HL-60 (cell line): ENCODE measurements around the gene DNAH6.

Experiments used
- DNase-seq, 2 experiments: peaks; one replicate each; pipeline ENCODE4 v3.0.0-alpha.2; 2010 to 2020; ENCODE audit warnings: low read depth in 1 of 2, low spot score in 1 of 2
- H3K27ac ChIP-seq: fragments of 250-450 bp; sonication (Bioruptor Pico); replicated peaks from 2 replicates; pipeline ENCODE4 v1.5.1; 2020; ENCODE audit warnings: mild to moderate bottlenecking, moderate library complexity
- H3K27me3 ChIP-seq: fragments of 250-450 bp; sonication (Bioruptor Pico); 2 replicates; pipeline ENCODE4 v1.5.1; 2021; ENCODE audit warnings: mild to moderate bottlenecking, moderate library complexity; ENCODE audit not compliant: insufficient read depth, poor library complexity, severe bottlenecking
- H3K4me3 ChIP-seq: replicated peaks from 2 replicates; pipeline ENCODE4 v1.5.1; 2011; ENCODE audit warnings: mild to moderate bottlenecking, control low read depth, low read length; ENCODE audit not compliant: insufficient read depth
- CTCF ChIP-seq: IDR thresholded peaks from one replicate; pipeline ENCODE4 v1.5.1; 2011; ENCODE audit warnings: low read length, control low read depth, inconsistent platforms; ENCODE audit not compliant: insufficient read depth
- GABPA ChIP-seq: IDR thresholded peaks from 2 replicates; pipeline ENCODE4 v1.6.1; 2012; ENCODE audit warnings: low read depth
- POLR2AphosphoS5 ChIP-seq: IDR thresholded peaks from 2 replicates; pipeline ENCODE4 v1.6.1; 2012; ENCODE audit warnings: low read depth
- REST ChIP-seq: IDR thresholded peaks from 2 replicates; pipeline ENCODE4 v1.6.1; 2012; ENCODE audit warnings: low read depth; ENCODE audit not compliant: insufficient replicate concordance
- SPI1 ChIP-seq: IDR thresholded peaks from 2 replicates; pipeline ENCODE4 v1.6.1; 2012; ENCODE audit warnings: low read depth, mild to moderate bottlenecking, borderline replicate concordance

DNAH6 gene

GRCh38 chr2:84851876-84852275, 335.6 kb downstream of the DNAH6 start:
- no peak for DNase-seq
- Histone ChIP-seq H3K27me3 (no peaks in the 10 kb centered on the region), H3K4me3 (no peak overlapping the region), H3K27ac (no peak overlapping the region)
- TF ChIP-seq REST (no peak), POLR2AphosphoS5 (no peak), SPI1 (no peak), GABPA (no peak), CTCF (no peak)

GRCh38 chr2:84854850-84855249, 338.6 kb downstream of the DNAH6 start:
- Histone ChIP-seq H3K27ac (no peak overlapping the region), H3K4me3 (no peak overlapping the region), H3K27me3 (no peaks in the 10 kb centered on the region)
- no peak for TF ChIP-seq CTCF
- TF ChIP-seq POLR2AphosphoS5: no peak
- no peak for TF ChIP-seq REST
- TF ChIP-seq GABPA: no peak
- TF ChIP-seq SPI1: no peak
- DNase-seq: no peak

- H3K27ac ChIP-seq: no peak overlapping the region
- TF ChIP-seq SPI1 (no peak), REST (no peak), GABPA (no peak), CTCF (no peak), POLR2AphosphoS5 (no peak)
- no peak for DNase-seq
- H3K4me3 ChIP-seq: no peak overlapping the region
- no peaks in the 10 kb centered on the region for H3K27me3 ChIP-seq
Measured at GRCh38 chr2:84855731-84856130, 339.4 kb downstream of the DNAH6 start.
